CD4-positive, CD25-positive, alpha-beta regulatory T cell (primary cell): ENCODE measurements around the gene GLA. TPM values are rescaled to one million over a fixed set of nuclear protein-coding genes. Genes with fewer than 3 reads are reported as not detected.

Experiments
- ATAC-seq, 2 donors: fragments of 150-1000 bp; cut with Tn5 transposase; one replicate each; pipeline ENCODE4 v1.10.0; 2021; ENCODE audit warnings: low read depth in 2 of 2, moderate number of reproducible peaks in 2 of 2, moderate library complexity in 1 of 2
- DNase-seq, 3 donors: peaks; one replicate each; pipeline versions ENCODE4 v3.0.0 to v3.0.0-alpha.2; 2012 to 2022; ENCODE audit warnings: mixed read lengths in 1 of 3
- H3K27ac ChIP-seq: one replicate; pipeline ENCODE4 v1.7.0; 2013; ENCODE audit warnings: mild to moderate bottlenecking, low read length; ENCODE audit not compliant: insufficient read depth, poor library complexity, severe bottlenecking
- H3K27me3 ChIP-seq: one replicate; pipeline ENCODE4 v1.7.0; 2013; ENCODE audit warnings: low read length; ENCODE audit not compliant: control insufficient read depth, insufficient read depth
- H3K36me3 ChIP-seq: one replicate; pipeline ENCODE4 v1.7.0; 2013; ENCODE audit warnings: mild to moderate bottlenecking, low read length, moderate library complexity; ENCODE audit not compliant: control insufficient read depth, insufficient read depth
- H3K4me1 ChIP-seq: 2 replicates; pipeline ENCODE4 v1.7.0; 2013; ENCODE audit warnings: mild to moderate bottlenecking, low read length; ENCODE audit not compliant: insufficient read depth, control insufficient read depth, poor library complexity, severe bottlenecking
- H3K4me3 ChIP-seq: one replicate; pipeline ENCODE4 v1.7.0; 2013; ENCODE audit warnings: low read depth, mild to moderate bottlenecking, low read length, moderate library complexity
- H3K9me3 ChIP-seq, 2 experiments: 1 replicate in 1 of 2; 2 replicates in 1 of 2; pipeline ENCODE4 v1.7.0; 2013; ENCODE audit warnings: low read length in 2 of 2, mild to moderate bottlenecking in 1 of 2, moderate library complexity in 1 of 2; ENCODE audit not compliant: control insufficient read depth in 2 of 2
- H3K27ac Mint-ChIP-seq, 3 donors: one replicate each; pipeline ENCODE4 v1.8.0; 2020 to 2022; ENCODE audit warnings: mild to moderate bottlenecking in 3 of 3, mixed read lengths in 3 of 3, moderate library complexity in 2 of 3
- H3K27me3 Mint-ChIP-seq: one replicate; pipeline ENCODE4 v1.8.0; 2022; ENCODE audit warnings: mild to moderate bottlenecking, mixed read lengths
- H3K36me3 Mint-ChIP-seq: one replicate; pipeline ENCODE4 v1.8.0; 2020; ENCODE audit warnings: mixed read lengths
- H3K4me1 Mint-ChIP-seq, 4 donors: one replicate each; pipeline ENCODE4 v1.8.0; 2020 to 2022; ENCODE audit warnings: mixed read lengths in 4 of 4, mild to moderate bottlenecking in 1 of 4
- H3K4me3 Mint-ChIP-seq, 4 donors: one replicate each; pipeline ENCODE4 v1.8.0; 2020 to 2022; ENCODE audit warnings: mild to moderate bottlenecking in 4 of 4, mixed read lengths in 4 of 4, moderate library complexity in 3 of 4
- H3K9me3 Mint-ChIP-seq, 7 donors: one replicate each; pipeline ENCODE4 v1.8.0; 2020 to 2022; ENCODE audit warnings: mixed read lengths in 7 of 7, mild to moderate bottlenecking in 3 of 7, moderate library complexity in 2 of 7
- polyA plus RNA-seq, 4 donors: library from polyadenylated mRNA; unstranded; fragments of 300-500 nt; fragmentation: Illumina TruSeq; gene quantifications; one replicate each; pipeline ENCODE4 v1.2.3, GENCODE V29; 2021
- total RNA-seq: library from RNA; stranded (reverse); gene quantifications from one replicate; pipeline ENCODE4 v1.2.3, GENCODE V29; 2022

GLA gene
- total and polyA plus RNA-seq, 5 donors from 2014 or later = 10.7 to 32.7 (median 13.2) TPM

GRCh38 chrX:101365301-101365795 is 42.4 kb downstream of the GLA start:
- Histone ChIP-seq H3K4me1 (no peaks in the 10 kb centered on the region), H3K36me3 (no peaks in the 10 kb centered on the region), H3K27me3 (peaks cover 3% of the 10 kb centered on the region), H3K27ac (no peak overlapping the region), H3K9me3 (no peaks in the 10 kb centered on the region), H3K4me3 (no peak overlapping the region)
- ATAC-seq (no peak), DNase-seq (no peak)
- Mint-ChIP-seq H3K9me3 (no peaks in the 10 kb centered on the region), H3K27me3 (peaks cover 12% of the 10 kb centered on the region), H3K4me3 (no peak overlapping the region), H3K4me1 (no peaks in the 10 kb centered on the region), H3K36me3 (no peaks in the 10 kb centered on the region), H3K27ac (no peak overlapping the region)

- no peaks in the 10 kb centered on the region for H3K36me3 Mint-ChIP-seq
- H3K27ac ChIP-seq = no peak overlapping the region
Observed at GRCh38 chrX:101362757-101363156, 45.0 kb downstream of the GLA start.

GRCh38 chrX:101362116-101362515 is 45.6 kb downstream of the GLA start:
- H3K36me3 Mint-ChIP-seq = no peaks in the 10 kb centered on the region
- H3K4me3 ChIP-seq = no peak overlapping the region
- ATAC-seq = no peak
- no peaks in the 10 kb centered on the region for H3K36me3 ChIP-seq
- H3K27me3 Mint-ChIP-seq = no peaks in the 10 kb centered on the region
- H3K27ac Mint-ChIP-seq = no peak overlapping the region
- no peaks in the 10 kb centered on the region for H3K4me1 Mint-ChIP-seq
- no peak overlapping the region for H3K27ac ChIP-seq
- no peak for DNase-seq
- no peaks in the 10 kb centered on the region for H3K4me1 ChIP-seq
- H3K27me3 ChIP-seq = no peaks in the 10 kb centered on the region
- H3K9me3 ChIP-seq = no peaks in the 10 kb centered on the region
- H3K9me3 Mint-ChIP-seq = no peaks in the 10 kb centered on the region
- no peak overlapping the region for H3K4me3 Mint-ChIP-seq

More at GRCh38 chrX:101362757-101363156, 45.0 kb downstream of the GLA start:
- no peak overlapping the region for H3K4me3 Mint-ChIP-seq
- Histone ChIP-seq H3K36me3 (no peaks in the 10 kb centered on the region), H3K9me3 (no peaks in the 10 kb centered on the region), H3K27me3 (no peaks in the 10 kb centered on the region), H3K4me1 (no peaks in the 10 kb centered on the region), H3K4me3 (no peak overlapping the region)
- peaks cover 1% of the 10 kb centered on the region for H3K27me3 Mint-ChIP-seq
- H3K4me1 Mint-ChIP-seq = no peaks in the 10 kb centered on the region
- no peaks in the 10 kb centered on the region for H3K9me3 Mint-ChIP-seq
- no peak overlapping the region for H3K27ac Mint-ChIP-seq
- DNase-seq (no peak), ATAC-seq (no peak)

- no peaks in the 10 kb centered on the region for H3K9me3 Mint-ChIP-seq
- Histone ChIP-seq H3K36me3 (no peaks in the 10 kb centered on the region), H3K27ac (no peak overlapping the region), H3K27me3 (no peaks in the 10 kb centered on the region), H3K4me3 (no peak overlapping the region), H3K4me1 (no peaks in the 10 kb centered on the region), H3K9me3 (no peaks in the 10 kb centered on the region)
- H3K27ac Mint-ChIP-seq = no peak overlapping the region
- DNase-seq = no peak
- no peak for ATAC-seq
- H3K4me3 Mint-ChIP-seq = no peak overlapping the region
- H3K36me3 Mint-ChIP-seq = no peaks in the 10 kb centered on the region
- H3K27me3 Mint-ChIP-seq = no peaks in the 10 kb centered on the region
- no peaks in the 10 kb centered on the region for H3K4me1 Mint-ChIP-seq
Observed at GRCh38 chrX:101360390-101360789, 47.3 kb downstream of the GLA start.

- Mint-ChIP-seq H3K4me1 (no peaks in the 10 kb centered on the region), H3K27me3 (no peaks in the 10 kb centered on the region), H3K27ac (no peak overlapping the region), H3K36me3 (no peaks in the 10 kb centered on the region), H3K9me3 (no peaks in the 10 kb centered on the region), H3K4me3 (no peak overlapping the region)
- no peaks in the 10 kb centered on the region for H3K4me1 ChIP-seq
- DNase-seq (no peak), ATAC-seq (no peak)
- no peaks in the 10 kb centered on the region for H3K9me3 ChIP-seq
- no peaks in the 10 kb centered on the region for H3K36me3 ChIP-seq
- H3K27me3 ChIP-seq = no peaks in the 10 kb centered on the region
- H3K4me3 ChIP-seq = no peak overlapping the region
- H3K27ac ChIP-seq = no peak overlapping the region
Observed at GRCh38 chrX:101359966-101360365, 47.8 kb downstream of the GLA start.

GRCh38 chrX:101357166-101357795 is 50.4 kb downstream of the GLA start:
- no peak overlapping the region for H3K4me3 ChIP-seq
- Mint-ChIP-seq H3K4me3 (no peak overlapping the region), H3K9me3 (no peaks in the 10 kb centered on the region), H3K27me3 (no peaks in the 10 kb centered on the region), H3K36me3 (no peaks in the 10 kb centered on the region), H3K4me1 (no peaks in the 10 kb centered on the region), H3K27ac (no peak overlapping the region)
- no peaks in the 10 kb centered on the region for H3K36me3 ChIP-seq
- no peak for DNase-seq
- ATAC-seq = no peak
- no peaks in the 10 kb centered on the region for H3K9me3 ChIP-seq
- no peak overlapping the region for H3K27ac ChIP-seq
- H3K4me1 ChIP-seq = no peaks in the 10 kb centered on the region
- H3K27me3 ChIP-seq = no peaks in the 10 kb centered on the region

GRCh38 chrX:101349193-101349562 is 58.5 kb downstream of the GLA start:
- peak overlapping the region; percentile 80 for H3K4me3 ChIP-seq
- H3K36me3 ChIP-seq = no peaks in the 10 kb centered on the region
- peak overlapping the region; percentile 90 to 95 (median 92) for H3K4me3 Mint-ChIP-seq
- H3K4me1 ChIP-seq = peaks cover 14% of the 10 kb centered on the region
- ATAC-seq (no peak), DNase-seq (no peak)
- H3K27ac ChIP-seq = peak overlapping the region; percentile 79
- H3K27me3 ChIP-seq = no peaks in the 10 kb centered on the region
- no peaks in the 10 kb centered on the region for H3K9me3 Mint-ChIP-seq
- peak overlapping the region; percentile 84 to 91 (median 89) for H3K27ac Mint-ChIP-seq
- H3K4me1 Mint-ChIP-seq = peaks cover 0 to 13% (median 10%) of the 10 kb centered on the region in 4 donors
- peaks cover 4% of the 10 kb centered on the region for H3K36me3 Mint-ChIP-seq
- H3K27me3 Mint-ChIP-seq = no peaks in the 10 kb centered on the region
- no peaks in the 10 kb centered on the region for H3K9me3 ChIP-seq
